NCI-H748 (cell line): ENCODE data around the gene RMC1.

ENCODE experiments used
- DNase-seq: peaks from one replicate; lab custom pipeline; 2025; ENCODE audit not compliant: unreplicated experiment; lab: John Stamatoyannopoulos, UW

The RMC1 gene

GRCh38 chr18:23580677-23581367 lies 77.5 kb downstream of the RMC1 start:
- DNase-seq: peak; percentile 31
